ENCODE data around the gene CAPN8. TPM values are rescaled to one million over a fixed set of nuclear protein-coding genes. Genes with fewer than 3 reads are reported as not detected.

The CAPN8 gene
- total and polyA plus RNA-seq, 4 donors, result 30.5 to 123 (median 81.2) TPM

DNA sequence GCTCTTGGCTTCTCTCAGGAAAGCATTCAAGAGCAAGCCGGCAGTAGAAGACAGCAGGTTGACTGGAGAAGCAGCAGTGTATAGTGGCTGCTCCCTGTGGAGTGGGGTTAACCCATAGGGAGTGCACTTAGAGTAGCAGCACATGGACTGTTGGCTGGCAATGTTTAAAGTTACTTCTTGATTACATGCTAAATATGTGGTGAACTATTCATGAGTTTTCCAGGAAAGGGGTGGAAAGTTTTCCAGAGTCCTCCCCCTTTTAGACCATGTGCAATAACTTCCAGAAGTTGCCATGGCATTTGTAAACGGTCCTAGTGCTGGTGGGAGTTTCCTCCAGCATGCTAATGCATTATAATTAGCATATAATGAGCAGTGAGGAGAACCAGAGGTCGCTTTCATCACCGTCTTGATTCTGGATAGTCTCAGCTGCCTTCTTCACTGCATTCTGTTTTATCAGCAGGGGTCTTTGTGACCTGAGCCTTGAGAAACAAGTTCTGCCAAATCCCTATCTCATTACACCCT is 140.5 kb downstream of the CAPN8 start:
- H3K9me3 ChIP-seq (ENCODE audit: control insufficient read depth in 4 of 4, insufficient read depth in 3 of 4, low read length in 3 of 4), result peaks cover 0 to 3% (median 0%) of the 10 kb centered on the region in 4 donors
- no peak overlapping the region for H3K9ac ChIP-seq (ENCODE audit: insufficient read depth in 1 of 2, low read length in 2 of 2)
- no peaks in the 10 kb centered on the region for H3K36me3 ChIP-seq (ENCODE audit: control insufficient read depth in 4 of 4, insufficient read depth in 4 of 4, low read length in 4 of 4)
- H3K4me3 ChIP-seq, result no peak overlapping the region
- H3K4me1 ChIP-seq (ENCODE audit: control insufficient read depth in 5 of 5, insufficient read depth in 5 of 5, low read length in 5 of 5), result no peaks in the 10 kb centered on the region
- DNase-seq (peak; percentile 12 to 38 (median 18)), ATAC-seq (ENCODE audit: insufficient read depth, low FRiP score) (no peak)
- 81 to 87% methylated on average over 4 of the region's 4 CpGs for WGBS, 2 donors
- no peak overlapping the region for H3K27ac ChIP-seq (ENCODE audit: low read depth in 1 of 2, low read length in 1 of 2)
- no peaks in the 10 kb centered on the region for H3K27me3 ChIP-seq (ENCODE audit: control insufficient read depth in 3 of 3, insufficient read depth in 3 of 3, low read length in 2 of 3)
- no peak for TF ChIP-seq CTCF (IDR thresholded peaks at IDR 0.05; ENCODE audit: control extremely low read depth, extremely low read depth)

GRCh38 chr1:223521150-223521549 is 144.4 kb downstream of the CAPN8 start:
- Histone ChIP-seq H3K4me3 (no peak overlapping the region), H3K9me3 (ENCODE audit: control insufficient read depth in 4 of 4, insufficient read depth in 3 of 4, low read length in 3 of 4) (no peaks in the 10 kb centered on the region), H3K9ac (ENCODE audit: insufficient read depth in 1 of 2, low read length in 2 of 2) (no peak overlapping the region), H3K27me3 (ENCODE audit: control insufficient read depth in 3 of 3, insufficient read depth in 3 of 3, low read length in 2 of 3) (no peaks in the 10 kb centered on the region), H3K27ac (ENCODE audit: low read depth in 1 of 2, low read length in 1 of 2) (no peak overlapping the region), H3K4me1 (ENCODE audit: control insufficient read depth in 5 of 5, insufficient read depth in 5 of 5, low read length in 5 of 5) (no peaks in the 10 kb centered on the region), H3K36me3 (ENCODE audit: control insufficient read depth in 4 of 4, insufficient read depth in 4 of 4, low read length in 4 of 4) (no peaks in the 10 kb centered on the region)
- no peak for ATAC-seq (ENCODE audit: insufficient read depth, low FRiP score)
- 96 to 97% methylated on average over 2 of the region's 2 CpGs for WGBS, 2 donors
- no peak for TF ChIP-seq CTCF (IDR thresholded peaks at IDR 0.05; ENCODE audit: control extremely low read depth, extremely low read depth)
- no peak for DNase-seq

DNA sequence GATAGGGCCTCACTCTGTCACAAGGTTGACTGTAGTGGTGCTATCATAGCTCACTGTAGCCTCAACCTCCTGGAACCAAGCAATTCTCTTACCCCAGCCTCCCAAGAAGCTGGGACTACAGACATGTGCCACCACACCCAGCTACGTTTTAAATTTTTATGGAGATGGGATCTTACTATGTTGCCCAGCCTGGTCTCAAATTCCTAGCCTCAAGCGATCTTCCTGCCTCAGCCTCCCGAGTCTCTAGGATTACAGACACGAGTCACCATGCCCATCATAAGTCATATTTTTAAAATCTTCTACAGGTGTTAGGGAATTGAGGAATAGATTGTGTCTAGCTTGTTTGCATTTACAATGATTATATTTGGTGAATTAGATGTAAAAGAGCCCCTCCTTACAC is 145.3 kb downstream of the CAPN8 start:
- H3K4me3 ChIP-seq, result no peak overlapping the region
- WGBS, 2 donors, result 90 to 91% methylated on average over 4 of the region's 4 CpGs
- no peaks in the 10 kb centered on the region for H3K4me1 ChIP-seq (ENCODE audit: control insufficient read depth in 5 of 5, insufficient read depth in 5 of 5, low read length in 5 of 5)

More for the DNA sequence above, 145.3 kb downstream of the CAPN8 start:
- ATAC-seq (ENCODE audit: insufficient read depth, low FRiP score) (no peak), DNase-seq (no peak)
- Histone ChIP-seq H3K27ac (ENCODE audit: low read depth in 1 of 2, low read length in 1 of 2) (no peak overlapping the region), H3K9ac (ENCODE audit: insufficient read depth in 1 of 2, low read length in 2 of 2) (no peak overlapping the region), H3K36me3 (ENCODE audit: control insufficient read depth in 4 of 4, insufficient read depth in 4 of 4, low read length in 4 of 4) (no peaks in the 10 kb centered on the region), H3K27me3 (ENCODE audit: control insufficient read depth in 3 of 3, insufficient read depth in 3 of 3, low read length in 2 of 3) (no peaks in the 10 kb centered on the region), H3K9me3 (ENCODE audit: control insufficient read depth in 4 of 4, insufficient read depth in 3 of 4, low read length in 3 of 4) (no peaks in the 10 kb centered on the region)
- no peak for TF ChIP-seq CTCF (IDR thresholded peaks at IDR 0.05; ENCODE audit: control extremely low read depth, extremely low read depth)
